ENCODE data around the gene LDLRAD3. TPM values are rescaled to one million over a fixed set of nuclear protein-coding genes. Genes with fewer than 3 reads are reported as not detected.

The LDLRAD3 gene
- polyA plus RNA-seq, 1 donor, result 11.1 TPM

DNA sequence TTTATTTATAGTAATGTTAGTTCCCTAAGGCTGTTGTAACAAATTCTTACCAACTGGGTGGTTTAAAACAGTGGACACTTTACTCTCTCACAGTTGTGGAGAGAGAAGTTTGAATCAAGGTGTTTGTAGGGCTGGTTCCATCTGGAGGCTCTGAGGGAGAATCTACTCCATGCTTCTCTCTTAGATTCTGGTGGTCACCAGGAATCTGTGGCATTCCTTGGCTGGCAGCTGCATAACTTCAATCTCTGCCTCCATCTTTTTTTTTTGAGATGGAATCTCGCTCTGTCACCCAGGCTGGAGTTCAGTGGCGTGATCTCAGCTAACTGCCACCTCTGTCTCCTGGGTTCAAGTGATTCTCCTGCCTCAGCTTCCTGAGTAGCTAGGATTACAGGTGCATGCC lies 46.3 kb downstream of the LDLRAD3 start:
- Histone ChIP-seq H3K4me3 (ENCODE audit: low read length) (no peak overlapping the region), H3K27me3 (ENCODE audit: control insufficient read depth, insufficient read depth, low read length) (no peaks in the 10 kb centered on the region), H3K27ac (ENCODE audit: low read length) (no peak overlapping the region), H3K36me3 (ENCODE audit: control insufficient read depth, insufficient read depth, low read length) (no peaks in the 10 kb centered on the region), H3K4me1 (ENCODE audit: control insufficient read depth, insufficient read depth, low read length) (no peaks in the 10 kb centered on the region), H3K9me3 (ENCODE audit: control insufficient read depth, low read depth, low read length) (peaks cover 14% of the 10 kb centered on the region)
- no peak for DNase-seq
- 80% methylated on average over 1 of the region's 2 CpGs for WGBS (ENCODE audit: insufficient coverage, low lambda C conversion rate)

DNA sequence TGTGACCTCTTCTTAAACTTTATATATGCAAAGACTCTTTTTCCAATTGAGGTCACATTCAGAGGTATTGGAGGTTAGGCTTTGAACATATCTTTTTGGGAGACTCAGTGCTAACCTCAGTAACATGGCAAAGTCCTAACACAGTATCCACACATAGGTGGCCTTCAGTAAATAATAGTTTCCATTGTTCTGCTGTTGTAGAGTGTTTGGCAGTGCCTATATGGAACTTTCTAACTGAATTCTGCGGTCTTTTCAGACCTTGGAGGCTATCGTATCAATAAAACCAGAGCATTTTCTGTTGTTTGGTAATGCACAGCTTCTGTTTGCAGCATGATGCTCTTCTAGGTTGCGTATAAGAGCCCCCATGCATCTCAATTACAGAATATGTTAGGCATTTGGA lies 47.0 kb downstream of the LDLRAD3 start:
- H3K27me3 ChIP-seq (ENCODE audit: control insufficient read depth, insufficient read depth, low read length), result no peaks in the 10 kb centered on the region
- peaks cover 17% of the 10 kb centered on the region for H3K9me3 ChIP-seq (ENCODE audit: control insufficient read depth, low read depth, low read length)
- no peaks in the 10 kb centered on the region for H3K4me1 ChIP-seq (ENCODE audit: control insufficient read depth, insufficient read depth, low read length)
- H3K4me3 ChIP-seq (ENCODE audit: low read length), result no peak overlapping the region
- 59% methylated on average over 2 of the region's 3 CpGs for WGBS (ENCODE audit: insufficient coverage, low lambda C conversion rate)
- H3K36me3 ChIP-seq (ENCODE audit: control insufficient read depth, insufficient read depth, low read length), result no peaks in the 10 kb centered on the region
- no peak overlapping the region for H3K27ac ChIP-seq (ENCODE audit: low read length)
- DNase-seq, result no peak

DNA sequence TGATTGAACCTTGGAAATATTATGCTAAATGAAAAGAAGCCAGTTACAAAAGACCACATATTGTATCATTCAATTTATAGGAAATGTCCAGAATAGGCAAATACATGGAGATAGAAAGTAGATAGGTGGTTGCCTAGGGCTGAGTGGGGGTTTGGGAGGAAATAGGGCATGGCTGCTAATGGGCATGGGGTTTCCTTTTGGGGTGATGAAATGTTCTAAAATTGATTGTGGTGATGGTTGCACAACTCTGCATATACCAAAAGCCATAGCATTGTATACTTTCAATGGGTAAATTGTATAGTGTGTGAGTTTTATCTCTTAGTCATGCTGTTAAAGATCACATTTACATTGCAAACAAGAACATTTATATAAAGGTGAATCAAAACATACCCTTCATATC lies 48.7 kb downstream of the LDLRAD3 start:
- Histone ChIP-seq H3K27ac (ENCODE audit: low read length) (no peak overlapping the region), H3K36me3 (ENCODE audit: control insufficient read depth, insufficient read depth, low read length) (no peaks in the 10 kb centered on the region), H3K4me1 (ENCODE audit: control insufficient read depth, insufficient read depth, low read length) (no peaks in the 10 kb centered on the region), H3K27me3 (ENCODE audit: control insufficient read depth, insufficient read depth, low read length) (no peaks in the 10 kb centered on the region), H3K4me3 (ENCODE audit: low read length) (no peak overlapping the region), H3K9me3 (ENCODE audit: control insufficient read depth, low read depth, low read length) (peaks cover 17% of the 10 kb centered on the region)
- DNase-seq, result no peak

DNA sequence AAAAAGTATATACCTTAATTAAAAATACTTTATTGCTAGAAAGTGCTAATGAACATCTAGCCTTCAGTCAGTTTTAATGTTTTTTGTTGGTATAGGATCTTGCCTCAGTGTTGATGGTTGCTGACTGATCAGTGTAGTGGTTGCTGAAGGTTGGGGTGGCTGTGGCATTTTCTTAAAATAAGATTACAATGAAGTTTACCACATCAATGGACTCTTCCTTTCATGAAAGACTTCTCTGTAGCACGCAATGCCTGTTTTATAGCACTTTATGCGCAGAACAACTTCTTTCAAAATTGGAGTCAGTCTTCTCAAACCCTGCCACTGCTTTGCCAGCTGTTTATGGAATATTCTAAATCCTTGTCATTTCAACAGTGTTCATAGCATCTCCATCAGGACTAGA lies 50.6 kb downstream of the LDLRAD3 start:
- H3K27me3 ChIP-seq (ENCODE audit: control insufficient read depth, insufficient read depth, low read length), result no peaks in the 10 kb centered on the region
- no peak overlapping the region for H3K4me3 ChIP-seq (ENCODE audit: low read length)
- no peaks in the 10 kb centered on the region for H3K36me3 ChIP-seq (ENCODE audit: control insufficient read depth, insufficient read depth, low read length)
- no CpG with 5 or more reads among the region's 2 CpGs for WGBS (ENCODE audit: insufficient coverage, low lambda C conversion rate)
- no peaks in the 10 kb centered on the region for H3K4me1 ChIP-seq (ENCODE audit: control insufficient read depth, insufficient read depth, low read length)
- peaks cover 10% of the 10 kb centered on the region for H3K9me3 ChIP-seq (ENCODE audit: control insufficient read depth, low read depth, low read length)
- H3K27ac ChIP-seq (ENCODE audit: low read length), result no peak overlapping the region
- DNase-seq, result no peak

DNA sequence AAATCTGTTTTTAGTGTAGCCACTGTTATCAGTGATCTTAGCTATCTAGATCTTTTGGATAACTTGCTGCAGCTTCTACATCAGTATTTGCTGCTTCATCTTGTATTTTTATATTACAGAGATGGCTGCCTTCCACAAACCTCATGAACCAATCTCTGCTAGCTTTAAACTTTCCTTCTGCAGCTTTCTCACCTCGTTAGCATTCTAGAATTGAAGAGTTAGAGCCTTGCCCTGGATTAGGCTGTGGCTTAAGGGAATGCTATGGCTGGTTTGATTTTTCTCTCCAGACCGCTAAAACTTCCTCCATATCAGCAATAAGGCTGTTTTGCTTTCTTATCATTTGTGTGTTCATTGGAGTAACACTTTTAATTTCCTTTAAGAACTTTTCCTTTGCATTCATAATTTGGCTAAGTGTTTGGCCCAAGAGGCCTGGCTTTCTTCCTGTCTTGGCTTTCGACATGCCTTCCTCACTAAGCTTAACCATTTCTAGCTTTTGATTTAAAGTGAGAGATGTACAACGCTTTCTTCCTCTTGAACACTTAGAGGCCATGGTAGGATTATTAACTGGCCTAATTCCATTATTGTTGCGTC lies 51.9 kb downstream of the LDLRAD3 start:
- Histone ChIP-seq H3K4me3 (ENCODE audit: low read length) (no peak overlapping the region), H3K27me3 (ENCODE audit: control insufficient read depth, insufficient read depth, low read length) (no peaks in the 10 kb centered on the region), H3K36me3 (ENCODE audit: control insufficient read depth, insufficient read depth, low read length) (no peaks in the 10 kb centered on the region), H3K27ac (ENCODE audit: low read length) (no peak overlapping the region), H3K4me1 (ENCODE audit: control insufficient read depth, insufficient read depth, low read length) (no peaks in the 10 kb centered on the region), H3K9me3 (ENCODE audit: control insufficient read depth, low read depth, low read length) (peaks cover 10% of the 10 kb centered on the region)
- DNase-seq, result no peak
- WGBS (ENCODE audit: insufficient coverage, low lambda C conversion rate), result no CpG with 5 or more reads among the region's 5 CpGs

DNA sequence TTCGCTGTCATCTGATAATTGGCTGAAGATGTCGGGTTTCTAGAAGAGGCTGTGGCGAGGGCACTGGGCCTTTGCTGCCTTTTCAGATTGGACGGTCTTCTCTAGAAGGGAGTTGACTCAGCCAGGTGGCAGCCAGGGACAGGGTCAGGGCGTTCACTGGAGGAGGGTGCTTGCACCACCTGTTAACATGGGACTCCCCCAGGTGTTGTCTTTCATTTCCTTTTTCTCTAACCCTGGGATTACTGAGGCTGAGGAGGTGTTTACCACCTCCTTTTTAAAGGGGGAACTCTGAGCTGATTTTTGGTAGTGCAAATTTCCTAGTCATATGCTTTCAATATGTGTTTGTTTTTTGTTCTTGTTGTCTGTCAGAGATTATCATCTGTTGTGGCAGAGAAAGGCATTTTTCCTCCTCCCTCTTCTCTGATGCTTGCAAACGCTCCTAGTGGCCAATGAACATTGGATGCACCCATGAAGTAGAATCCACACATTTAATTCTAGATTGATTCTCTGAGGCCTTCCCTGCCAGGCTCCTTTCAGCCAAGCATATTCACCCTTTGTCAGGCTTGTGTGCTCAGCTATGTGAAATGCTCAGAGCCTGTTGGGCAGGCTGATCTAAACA lies 54.1 kb downstream of the LDLRAD3 start:
- no peak overlapping the region for H3K27ac ChIP-seq (ENCODE audit: low read length)
- H3K9me3 ChIP-seq (ENCODE audit: control insufficient read depth, low read depth, low read length), result peaks cover 10% of the 10 kb centered on the region
- H3K27me3 ChIP-seq (ENCODE audit: control insufficient read depth, insufficient read depth, low read length), result no peaks in the 10 kb centered on the region
- no CpG with 5 or more reads among the region's 6 CpGs for WGBS (ENCODE audit: insufficient coverage, low lambda C conversion rate)
- H3K4me1 ChIP-seq (ENCODE audit: control insufficient read depth, insufficient read depth, low read length), result no peaks in the 10 kb centered on the region
- no peak for DNase-seq
- no peak overlapping the region for H3K4me3 ChIP-seq (ENCODE audit: low read length)
- H3K36me3 ChIP-seq (ENCODE audit: control insufficient read depth, insufficient read depth, low read length), result no peaks in the 10 kb centered on the region

DNA sequence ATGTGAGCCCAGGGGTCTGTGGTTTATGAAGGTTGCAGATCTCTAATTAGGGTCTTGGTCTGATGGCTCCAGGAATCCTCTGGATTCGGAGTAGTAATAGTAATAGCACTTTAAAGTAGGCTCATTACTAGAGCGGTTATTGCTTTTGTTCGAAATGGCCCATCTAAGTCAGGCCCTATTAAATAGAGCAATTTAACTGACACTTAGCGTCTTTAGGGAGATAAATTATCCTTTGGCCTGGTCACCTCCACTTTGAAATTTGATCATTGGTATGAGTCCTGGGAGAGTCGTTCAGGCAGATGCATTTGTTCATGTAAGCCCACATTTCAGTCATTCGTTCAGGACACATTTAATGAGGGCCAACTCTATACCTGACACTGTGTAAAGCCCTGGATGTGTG lies 54.8 kb downstream of the LDLRAD3 start:
- peaks cover 10% of the 10 kb centered on the region for H3K9me3 ChIP-seq (ENCODE audit: control insufficient read depth, low read depth, low read length)
- H3K4me3 ChIP-seq (ENCODE audit: low read length), result no peak overlapping the region
- no peaks in the 10 kb centered on the region for H3K27me3 ChIP-seq (ENCODE audit: control insufficient read depth, insufficient read depth, low read length)
- no peaks in the 10 kb centered on the region for H3K36me3 ChIP-seq (ENCODE audit: control insufficient read depth, insufficient read depth, low read length)
- DNase-seq, result no peak
- no peaks in the 10 kb centered on the region for H3K4me1 ChIP-seq (ENCODE audit: control insufficient read depth, insufficient read depth, low read length)
- no CpG with 5 or more reads among the region's 6 CpGs for WGBS (ENCODE audit: insufficient coverage, low lambda C conversion rate)
- H3K27ac ChIP-seq (ENCODE audit: low read length), result no peak overlapping the region

DNA sequence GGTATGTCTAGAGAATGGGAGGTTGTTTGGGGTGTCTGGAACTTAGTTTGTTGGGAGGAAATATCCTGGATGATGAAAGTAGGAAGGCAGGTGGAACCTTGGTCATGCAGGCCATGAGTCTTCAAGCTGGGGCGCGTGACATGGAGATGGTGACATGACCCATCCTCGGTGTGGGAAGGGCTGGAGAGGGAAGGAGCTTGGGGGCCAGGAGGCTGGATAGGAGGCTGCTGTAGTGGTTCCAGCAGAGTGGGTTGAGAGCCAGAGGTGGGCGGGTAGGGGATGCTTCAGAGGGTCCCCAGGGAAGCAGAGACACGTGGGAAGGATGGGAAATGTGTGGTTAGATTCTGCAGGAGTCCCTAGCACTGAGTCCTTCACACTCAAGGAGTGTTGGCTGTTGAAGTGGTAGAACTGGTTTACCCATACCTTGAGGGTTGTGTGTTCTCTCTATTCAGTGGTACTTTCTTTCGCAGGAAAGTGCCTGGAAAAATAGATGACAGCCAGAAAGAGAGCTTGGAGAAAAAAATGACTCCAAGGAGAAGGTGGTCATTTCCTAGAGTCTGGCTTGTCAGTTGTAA lies 56.8 kb downstream of the LDLRAD3 start:
- Histone ChIP-seq H3K27ac (ENCODE audit: low read length) (no peak overlapping the region), H3K4me3 (ENCODE audit: low read length) (no peak overlapping the region), H3K4me1 (ENCODE audit: control insufficient read depth, insufficient read depth, low read length) (no peaks in the 10 kb centered on the region), H3K9me3 (ENCODE audit: control insufficient read depth, low read depth, low read length) (peaks cover 3% of the 10 kb centered on the region), H3K36me3 (ENCODE audit: control insufficient read depth, insufficient read depth, low read length) (no peaks in the 10 kb centered on the region), H3K27me3 (ENCODE audit: control insufficient read depth, insufficient read depth, low read length) (no peaks in the 10 kb centered on the region)
- WGBS (ENCODE audit: insufficient coverage, low lambda C conversion rate), result no CpG with 5 or more reads among the region's 6 CpGs
- DNase-seq, result no peak

DNA sequence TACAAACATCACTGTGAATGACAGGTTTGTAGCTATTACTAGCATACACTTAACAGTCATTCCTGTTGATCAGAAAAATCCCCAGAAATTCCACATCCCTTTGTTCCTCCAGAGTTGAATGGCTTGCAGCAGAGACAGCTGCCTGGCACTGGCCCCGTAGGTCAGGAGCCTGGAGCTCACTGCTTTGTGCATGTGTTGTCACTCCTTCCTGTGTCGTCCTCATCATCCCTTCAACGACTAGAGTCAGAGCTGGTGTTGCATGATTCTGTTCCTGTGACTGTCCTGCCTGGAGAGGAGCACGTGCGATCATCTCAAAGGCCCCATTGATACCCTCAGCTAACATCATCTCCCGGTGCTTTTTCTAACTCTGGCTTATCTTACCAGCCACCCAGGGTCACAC lies 58.3 kb downstream of the LDLRAD3 start:
- no peak for DNase-seq
- Histone ChIP-seq H3K36me3 (ENCODE audit: control insufficient read depth, insufficient read depth, low read length) (no peaks in the 10 kb centered on the region), H3K27me3 (ENCODE audit: control insufficient read depth, insufficient read depth, low read length) (no peaks in the 10 kb centered on the region), H3K9me3 (ENCODE audit: control insufficient read depth, low read depth, low read length) (peaks cover 3% of the 10 kb centered on the region), H3K27ac (ENCODE audit: low read length) (no peak overlapping the region), H3K4me3 (ENCODE audit: low read length) (no peak overlapping the region), H3K4me1 (ENCODE audit: control insufficient read depth, insufficient read depth, low read length) (no peaks in the 10 kb centered on the region)
- no CpG with 5 or more reads among the region's 6 CpGs for WGBS (ENCODE audit: insufficient coverage, low lambda C conversion rate)

DNA sequence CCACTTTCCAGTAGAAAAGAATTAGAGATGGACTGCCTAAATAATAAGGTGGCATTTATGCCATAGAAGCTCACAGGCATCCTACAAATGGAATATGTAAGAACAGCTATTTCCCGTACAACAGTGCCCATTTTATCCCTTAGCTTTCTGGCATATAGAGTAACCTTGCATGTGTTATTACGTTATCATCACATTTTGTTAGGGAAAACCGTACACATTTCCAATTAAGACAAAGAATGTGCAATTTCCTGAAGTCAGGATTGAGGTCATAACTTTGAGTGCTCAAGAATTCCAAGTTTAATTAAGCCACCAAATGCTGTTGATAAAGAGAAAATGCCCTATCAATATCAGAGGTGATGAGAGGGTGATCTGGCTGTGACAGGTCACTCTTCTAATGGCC lies 58.9 kb downstream of the LDLRAD3 start:
- 100% methylated on average over 1 of the region's 3 CpGs for WGBS (ENCODE audit: insufficient coverage, low lambda C conversion rate)
- DNase-seq, result no peak
- Histone ChIP-seq H3K27me3 (ENCODE audit: control insufficient read depth, insufficient read depth, low read length) (no peaks in the 10 kb centered on the region), H3K4me3 (ENCODE audit: low read length) (no peak overlapping the region), H3K27ac (ENCODE audit: low read length) (no peak overlapping the region), H3K36me3 (ENCODE audit: control insufficient read depth, insufficient read depth, low read length) (no peaks in the 10 kb centered on the region), H3K9me3 (ENCODE audit: control insufficient read depth, low read depth, low read length) (peaks cover 3% of the 10 kb centered on the region), H3K4me1 (ENCODE audit: control insufficient read depth, insufficient read depth, low read length) (no peaks in the 10 kb centered on the region)

DNA sequence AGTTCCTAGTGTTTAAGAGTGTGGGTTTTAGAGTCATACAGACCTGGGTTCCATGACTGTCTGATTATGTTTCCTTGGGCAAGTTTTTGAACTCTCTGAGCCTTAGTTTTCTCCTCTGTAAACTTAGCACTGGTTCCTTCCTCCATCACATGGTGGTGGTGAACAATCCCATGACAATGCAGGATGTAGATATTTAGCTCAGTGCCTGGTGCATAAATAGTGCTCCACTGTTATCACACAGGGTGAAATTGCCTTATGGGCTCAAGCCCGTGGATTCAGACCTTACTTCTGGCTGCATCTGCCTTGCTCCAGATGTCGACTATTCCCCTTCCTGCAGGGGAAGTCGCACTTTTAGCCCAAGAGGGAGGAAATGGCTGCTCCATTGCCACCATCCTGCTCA lies 62.7 kb downstream of the LDLRAD3 start:
- no peak for DNase-seq
- WGBS (ENCODE audit: insufficient coverage, low lambda C conversion rate), result no CpG with 5 or more reads among the region's 3 CpGs
- no peaks in the 10 kb centered on the region for H3K4me1 ChIP-seq (ENCODE audit: control insufficient read depth, insufficient read depth, low read length)
- H3K4me3 ChIP-seq (ENCODE audit: low read length), result no peak overlapping the region
- H3K27ac ChIP-seq (ENCODE audit: low read length), result no peak overlapping the region
- no peaks in the 10 kb centered on the region for H3K36me3 ChIP-seq (ENCODE audit: control insufficient read depth, insufficient read depth, low read length)
- no peaks in the 10 kb centered on the region for H3K27me3 ChIP-seq (ENCODE audit: control insufficient read depth, insufficient read depth, low read length)
- H3K9me3 ChIP-seq (ENCODE audit: control insufficient read depth, low read depth, low read length), result peaks cover 3% of the 10 kb centered on the region

Data from large intestine (tissue), 3 donors.